Measurements from ENCODE around the gene OR51B4. TPM values are rescaled to one million over a fixed set of nuclear protein-coding genes. Genes with fewer than 3 reads are reported as not detected.

The OR51B4 gene
- total RNA-seq, 1 experiment from 2014 or later: 43.7 TPM

- ATAC-seq (no peak), DNase-seq (ENCODE audit: low read depth, low spot score) (no peak)
- peaks cover 6 to 15% of the 10 kb centered on the region in 2 experiments for H3K4me1 ChIP-seq (ENCODE audit: control insufficient read depth in 1 of 2, insufficient read depth in 2 of 2, low read length in 2 of 2)
- H3K4me2 ChIP-seq (ENCODE audit: low read length): no peak overlapping the region
- ChIA-PET RAD21 (ENCODE audit: low non-redundant PET in 1 of 2, low total read pairs in 2 of 2, uncharacterized antibody in 2 of 2, unreplicated experiment in 2 of 2) (no interaction called here), CTCF (no interaction called here), POLR2A (no interaction called here)
- H3K27me3 ChIP-seq (ENCODE audit: insufficient read depth, low read length): no peaks in the 10 kb centered on the region
- BruUV-seq (replicated peaks): no TSS peak
- intact Hi-C loops (cut with micrococcal nuclease): no loop called here
- H4K20me1 ChIP-seq (ENCODE audit: insufficient read depth): no peaks in the 10 kb centered on the region
- no peak overlapping the region for H2AFZ ChIP-seq (ENCODE audit: low read depth, low read length, poor library complexity, severe bottlenecking)
- H3K27ac ChIP-seq (ENCODE audit: low read depth, low read length): no peak overlapping the region
- no peaks in the 10 kb centered on the region for H3K9me3 ChIP-seq (ENCODE audit: control insufficient read depth in 1 of 2, insufficient read depth in 1 of 2, low read depth in 1 of 2, low read length in 2 of 2)
- no peak overlapping the region for H3K4me3 ChIP-seq (replicated peaks in 1 of 2; ENCODE audit: low read depth in 1 of 2, low read length in 2 of 2)
- TF ChIP-seq SIN3A (IDR thresholded peaks at IDR 0.05; ENCODE audit: low read depth) (no peak), CBX3 (IDR thresholded peaks at IDR 0.05; ENCODE audit: low read depth) (no peak)
- no peaks in the 10 kb centered on the region for H3K79me2 ChIP-seq (ENCODE audit: insufficient read depth, low read length)
- H3K9me2 ChIP-seq (ENCODE audit: insufficient read depth): no peaks in the 10 kb centered on the region
- no peaks in the 10 kb centered on the region for H3K36me3 ChIP-seq (ENCODE audit: control insufficient read depth in 1 of 2, insufficient read depth in 2 of 2, low read length in 2 of 2)
- H3K9ac ChIP-seq (ENCODE audit: low read length): no peak overlapping the region
These were observed 15.4 kb downstream of the OR51B4 start for GRCh38 chr11:5286351-5286750.

GRCh38 chr11:5285703-5286340 lies 15.9 kb downstream of the OR51B4 start:
- ATAC-seq: no peak

More at GRCh38 chr11:5285703-5286340, 15.9 kb downstream of the OR51B4 start:
- Histone ChIP-seq H3K9me3 (ENCODE audit: control insufficient read depth in 1 of 2, insufficient read depth in 1 of 2, low read depth in 1 of 2, low read length in 2 of 2) (no peaks in the 10 kb centered on the region), H3K4me2 (ENCODE audit: low read length) (no peak overlapping the region), H3K9me2 (ENCODE audit: insufficient read depth) (no peaks in the 10 kb centered on the region), H4K20me1 (ENCODE audit: insufficient read depth) (no peaks in the 10 kb centered on the region), H3K27me3 (ENCODE audit: insufficient read depth, low read length) (no peaks in the 10 kb centered on the region), H3K4me1 (ENCODE audit: control insufficient read depth in 1 of 2, insufficient read depth in 2 of 2, low read length in 2 of 2) (peaks cover 11 to 20% of the 10 kb centered on the region in 2 experiments), H3K36me3 (ENCODE audit: control insufficient read depth in 1 of 2, insufficient read depth in 2 of 2, low read length in 2 of 2) (no peaks in the 10 kb centered on the region), H3K27ac (ENCODE audit: low read depth, low read length) (no peak overlapping the region), H3K9ac (ENCODE audit: low read length) (no peak overlapping the region), H3K4me3 (replicated peaks in 1 of 2; ENCODE audit: low read depth in 1 of 2, low read length in 2 of 2) (no peak overlapping the region), H3K79me2 (ENCODE audit: insufficient read depth, low read length) (no peaks in the 10 kb centered on the region), H2AFZ (ENCODE audit: low read depth, low read length, poor library complexity, severe bottlenecking) (no peak overlapping the region)
- POLR2A ChIA-PET: no interaction called here
- intact Hi-C loops (cut with micrococcal nuclease): no loop called here
- no peak for TF ChIP-seq CTCF (IDR thresholded peaks at IDR 0.05 in 2 of 3, conservative IDR thresholded peaks at IDR 0.05 in 1 of 3; ENCODE audit: borderline replicate concordance in 1 of 3, insufficient read depth in 1 of 3, low read depth in 2 of 3, low read length in 2 of 3)
- TF ChIP-seq POLR2AphosphoS5 (IDR thresholded peaks at IDR 0.05; ENCODE audit: low read depth, low read length): no peak
- TF ChIP-seq SRF (IDR thresholded peaks at IDR 0.05; ENCODE audit: low read depth): no peak
- no peak for TF ChIP-seq ATF3 (IDR thresholded peaks at IDR 0.05)
- CTCF ChIA-PET: no interaction called here
- BruUV-seq (replicated peaks): no TSS peak
- no peak for DNase-seq (ENCODE audit: low read depth, low spot score)
- RAD21 ChIA-PET (ENCODE audit: low non-redundant PET in 1 of 2, low total read pairs in 2 of 2, uncharacterized antibody in 2 of 2, unreplicated experiment in 2 of 2): no interaction called here
